ENCODE results near the gene DAB2IP.

- no peak for TF ChIP-seq CTCF (IDR thresholded peaks at IDR 0.05)
- TF ChIP-seq POLR2AphosphoS5 (IDR thresholded peaks at IDR 0.05), result no peak
These were observed 100.4 kb downstream of the DAB2IP start for GRCh38 chr9:121751686-121752445.

All from prostate gland (tissue), 2 donors.